GM21447 (cell line): ENCODE measurements around the gene UBTD2.
"Not testable (repeated sequence)": the region's sequence is repeated elsewhere in the genome, so short reads cannot be mapped to it uniquely, and the experiment has no call there.

Experiments used
- ATAC-seq: cut with Tn5 transposase; IDR thresholded peaks from one replicate; pipeline ENCODE4 v1.9.1; 2021; ENCODE audit not compliant: unreplicated experiment

The UBTD2 gene

GRCh38 chr5:172283020-172283861, at the start of gene UBTD2:
Gene UBTD2, minus strand, starts transcription at chr5:172283764. Its CDS starts 99 bp downstream, at chr5:172283665.
- ATAC-seq: peak; percentile 87

- not testable (repeated sequence) for ATAC-seq
These were observed 43.3 kb upstream of the UBTD2 start for GRCh38 chr5:172326901-172327300.

- ATAC-seq: no peak
These were observed 41.9 kb upstream of the UBTD2 start for GRCh38 chr5:172325452-172325851.

GRCh38 chr5:172322028-172322965, 38.7 kb upstream of the UBTD2 start:
- peak; percentile 91 for ATAC-seq

- ATAC-seq: peak; percentile 42
These were observed 38.0 kb upstream of the UBTD2 start for GRCh38 chr5:172321593-172321992.

- ATAC-seq: no peak
These were observed 36.3 kb upstream of the UBTD2 start for GRCh38 chr5:172319708-172320441.

- peak; percentile 45 for ATAC-seq
These were observed 32.3 kb upstream of the UBTD2 start for GRCh38 chr5:172315587-172316493.

GRCh38 chr5:172313915-172314314, 30.4 kb upstream of the UBTD2 start:
- ATAC-seq: no peak

GRCh38 chr5:172312286-172312685, 28.7 kb upstream of the UBTD2 start:
- ATAC-seq: no peak

- ATAC-seq: no peak
These were observed 28.0 kb upstream of the UBTD2 start for GRCh38 chr5:172311605-172312004.

- no peak for ATAC-seq
These were observed 27.5 kb upstream of the UBTD2 start for GRCh38 chr5:172311026-172311425.

- ATAC-seq: no peak
These were observed 21.8 kb upstream of the UBTD2 start for GRCh38 chr5:172305380-172305779.

- no peak for ATAC-seq
These were observed 20.2 kb upstream of the UBTD2 start for GRCh38 chr5:172303572-172304335.

GRCh38 chr5:172303162-172303561, 19.6 kb upstream of the UBTD2 start:
- no peak for ATAC-seq

- ATAC-seq: no peak
These were observed 18.6 kb upstream of the UBTD2 start for GRCh38 chr5:172302047-172302710.

GRCh38 chr5:172299916-172300439, 16.4 kb upstream of the UBTD2 start:
- ATAC-seq: no peak

- ATAC-seq: no peak
These were observed 11.3 kb upstream of the UBTD2 start for GRCh38 chr5:172294831-172295230.

- ATAC-seq: no peak
These were observed 10.3 kb upstream of the UBTD2 start for GRCh38 chr5:172293745-172294342.
